H1 (cell line): ENCODE data around the gene AOAH. TPM values are rescaled to one million over a fixed set of nuclear protein-coding genes. Genes with fewer than 3 reads are reported as not detected.

Experiments
- CHD2 ChIP-seq: IDR thresholded peaks from 2 replicates; pipeline ENCODE4 v1.6.1; 2012; ENCODE audit warnings: low read length, improper control_type of control experiment
- polyA plus RNA-seq, 7 experiments: library from polyadenylated mRNA; depleted of rRNA in 3 of 7; stranded (reverse) in 5 of 7; unstranded in 2 of 7; fragments of >200 nt in 5 of 7; fragments of 200-250 nt in 2 of 7; gene quantifications; 1 replicate in 5 of 7; 2 replicates in 1 of 7; 4 replicates in 1 of 7; pipeline versions ENCODE4 v1.2.1 to v1.2.3, GENCODE V29; 2011 to 2013; ENCODE audit warnings: missing spikeins in 2 of 7, mixed read lengths in 2 of 7
- total RNA-seq: library from RNA; stranded (reverse); fragmentation: NEBNext Ultra II Directional; extraction: Animal tissue kit (Norgen Biotek cat#: 25700); gene quantifications from 2 replicates; pipeline ENCODE4 v1.2.1, GENCODE V29; 2021

The AOAH gene
- total and polyA plus RNA-seq, 2 of the 8 experiments (the other 6 are each of a cell fraction or from before 2014, with no cell fraction given) = 0.08 TPM; not detected in 1

- no peak for TF ChIP-seq CHD2
Observed at GRCh38 chr7:36475011-36475342, 249.3 kb downstream of the AOAH start (continued).
